NOMO-1 (cell line): Measurements from ENCODE around the gene PITPNM1.
"Not testable (repeated sequence)": the region's sequence is repeated elsewhere in the genome, so short reads cannot be mapped to it uniquely, and the experiment has no call there.

ENCODE experiments used
- DNase-seq, 2 experiments: peaks; one replicate each; lab custom pipeline; 2025; ENCODE audit not compliant: unreplicated experiment in 2 of 2; lab: John Stamatoyannopoulos, UW

PITPNM1 gene

DNA sequence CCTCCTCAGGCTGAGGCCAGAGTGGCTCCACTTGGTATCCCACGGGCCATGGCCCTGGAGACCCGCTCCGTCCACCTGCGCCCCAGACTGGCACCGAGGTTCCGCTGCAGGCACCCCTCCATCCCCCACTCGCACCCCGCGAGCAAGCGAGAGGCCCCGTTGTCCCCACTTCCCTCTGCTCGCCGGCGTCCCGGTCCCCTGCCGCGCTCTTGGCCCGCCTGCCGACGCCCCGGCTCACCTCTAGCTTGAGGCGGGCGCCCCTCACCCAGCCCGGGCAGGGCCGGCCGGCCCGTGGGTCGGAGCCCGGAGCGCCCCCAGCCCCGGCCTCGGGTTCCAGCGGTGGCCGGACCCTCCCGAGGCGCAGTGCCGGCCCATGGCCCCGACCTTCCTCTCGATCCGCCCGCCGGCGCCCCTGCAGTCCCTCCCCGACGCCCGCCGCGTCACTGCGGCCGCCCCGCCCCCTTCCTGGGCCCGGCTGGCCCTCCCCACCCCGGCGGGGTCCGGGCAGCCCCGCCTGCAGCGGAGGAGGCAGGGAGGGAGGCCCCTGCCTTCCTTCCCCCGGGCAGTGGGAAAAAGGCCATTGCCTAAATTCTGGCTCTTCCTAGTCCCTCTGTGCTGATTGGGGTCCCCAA, at the start of gene PITPNM1:
Gene PITPNM1, minus strand, starts transcription at position 414 of the 632 bp plus-strand sequence. CDS start 1,183 bp downstream, outside the sequence.
- peak; percentile 15 to 35 for DNase-seq

DNA sequence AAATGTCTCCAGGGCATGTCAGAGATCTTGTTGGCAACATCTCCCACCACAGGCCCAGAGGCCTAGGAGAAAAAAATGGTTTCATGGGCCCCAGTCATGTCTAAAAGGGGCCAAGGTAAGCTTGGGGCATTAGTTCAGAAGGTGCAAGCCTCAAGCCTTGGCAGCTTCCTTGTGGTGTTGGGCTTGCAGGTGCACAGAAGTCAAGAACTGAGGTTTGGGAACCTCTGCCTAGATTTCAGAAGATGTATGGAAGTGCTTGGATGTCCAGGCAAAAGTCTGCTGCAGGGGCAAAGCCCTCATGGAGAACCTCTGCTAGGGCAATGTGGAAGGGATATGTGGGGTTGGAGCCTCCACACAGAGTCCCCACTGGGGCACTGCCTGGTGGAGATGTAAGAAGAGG, 46.5 kb upstream of the PITPNM1 start:
- not testable (repeated sequence) for DNase-seq

DNA sequence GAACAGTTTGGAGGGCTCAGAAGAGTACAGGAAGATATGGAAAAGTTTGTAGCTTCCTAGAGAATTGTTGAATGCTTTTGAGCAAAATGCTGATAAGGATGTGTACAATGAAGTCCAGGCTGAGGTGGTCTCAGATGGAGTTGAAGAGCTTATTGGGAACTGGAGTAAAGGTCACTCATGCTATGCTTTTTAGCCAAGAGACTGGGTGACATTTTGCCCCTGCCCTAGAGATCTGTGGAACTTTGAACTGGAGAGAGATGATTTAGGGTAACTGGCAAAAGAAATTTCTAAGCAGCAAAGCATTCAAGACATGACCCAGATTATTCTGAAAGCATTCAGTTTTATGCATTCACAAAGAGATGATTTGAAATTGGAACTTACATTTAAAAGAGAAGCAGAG, 46.0 kb upstream of the PITPNM1 start:
- no peak for DNase-seq

DNA sequence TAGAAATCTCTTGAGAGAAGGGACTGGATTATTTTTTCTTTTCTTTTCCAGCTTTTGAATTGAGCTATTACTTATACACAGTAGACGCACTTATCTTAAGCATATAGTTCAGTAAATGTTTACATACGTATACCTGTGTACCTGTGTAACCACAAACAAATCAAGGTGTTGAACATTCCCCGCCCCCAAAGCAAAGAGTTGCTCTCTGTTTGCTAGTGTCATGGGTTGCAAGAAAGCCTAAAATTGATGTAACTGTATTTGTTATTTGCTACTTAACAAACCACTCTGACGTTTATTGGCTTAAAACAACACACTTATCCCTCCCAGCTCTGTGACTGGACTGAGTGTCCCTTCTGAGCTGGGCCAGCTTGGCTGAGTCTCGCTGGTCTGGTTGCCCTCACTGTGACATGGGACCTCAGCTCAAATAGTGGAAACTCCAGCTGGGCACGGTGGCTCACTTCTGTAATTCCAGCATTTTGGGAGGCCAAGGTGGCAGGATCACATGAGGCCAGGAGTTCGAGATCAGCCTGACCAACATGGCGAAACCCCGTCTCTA, 43.5 kb upstream of the PITPNM1 start:
- DNase-seq, result no peak

DNA sequence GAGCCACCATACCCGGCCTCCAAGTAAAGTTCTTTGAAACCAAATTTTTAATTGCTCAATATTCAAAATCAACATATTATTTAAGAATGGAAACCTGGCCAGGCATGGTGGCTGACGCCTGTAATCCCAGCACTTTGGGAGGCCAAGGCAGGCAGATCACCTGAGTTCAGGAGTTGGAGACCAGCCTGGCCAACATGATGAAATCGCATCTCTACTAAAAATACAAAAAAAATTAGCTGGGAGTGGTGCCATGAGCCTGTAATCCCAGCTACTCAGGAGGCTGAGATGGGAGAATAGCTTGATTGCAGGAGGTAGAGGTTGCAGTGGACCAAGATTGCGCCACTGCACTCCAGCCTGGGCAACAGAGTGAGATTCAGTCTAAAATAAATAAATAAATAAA, 42.9 kb upstream of the PITPNM1 start:
- DNase-seq, result not testable (repeated sequence)

DNA sequence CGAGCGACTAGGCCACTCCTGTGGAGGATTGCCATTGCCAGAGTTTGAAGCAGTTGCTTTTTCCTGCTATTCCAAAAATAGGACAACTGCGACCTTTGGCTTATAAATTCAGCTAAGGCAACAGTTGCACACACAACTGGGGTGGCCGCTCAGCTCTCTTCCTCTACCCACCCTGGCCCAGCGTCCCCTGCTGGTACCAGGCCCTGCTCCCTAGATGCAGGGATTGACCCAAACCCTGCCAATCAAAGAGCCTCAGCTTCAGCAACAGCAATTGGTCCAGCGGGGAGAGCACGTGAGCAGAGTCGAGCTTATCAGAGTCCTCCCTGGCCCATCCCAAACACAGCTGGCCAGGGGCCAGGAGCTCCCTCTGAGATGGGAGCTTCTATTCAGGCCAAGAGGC, 40.1 kb upstream of the PITPNM1 start:
- DNase-seq, result no peak

DNA sequence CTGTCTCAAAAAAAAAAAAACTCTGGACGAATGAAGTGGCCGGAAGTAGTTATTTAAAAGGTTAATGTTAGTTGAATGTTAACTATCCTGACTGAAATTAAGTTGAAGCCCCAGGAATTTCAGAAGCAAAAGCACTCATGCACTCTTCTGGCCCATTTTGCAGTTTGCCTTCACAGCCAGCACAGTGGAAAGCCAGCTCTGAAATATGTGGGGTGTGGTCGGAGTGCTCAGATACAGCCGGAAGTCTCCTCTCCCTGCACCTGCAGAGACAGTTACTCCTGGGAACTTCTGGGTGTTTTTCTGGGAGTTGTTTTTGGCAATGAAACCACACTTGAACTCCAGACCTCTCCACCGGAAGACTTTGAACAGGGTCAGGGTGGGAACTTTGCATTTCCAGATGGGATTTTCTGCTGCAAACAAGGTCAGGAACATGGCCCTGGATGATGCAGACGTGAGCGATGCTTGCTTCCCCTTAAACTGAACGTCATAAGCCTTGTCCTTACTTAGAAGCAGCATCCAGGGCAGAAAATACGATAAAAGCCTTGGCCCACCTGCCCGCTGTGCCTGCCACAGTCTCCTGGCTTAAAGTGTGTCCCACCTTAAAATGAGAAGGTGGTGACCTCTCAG, 39.6 kb upstream of the PITPNM1 start:
- no peak for DNase-seq

DNA sequence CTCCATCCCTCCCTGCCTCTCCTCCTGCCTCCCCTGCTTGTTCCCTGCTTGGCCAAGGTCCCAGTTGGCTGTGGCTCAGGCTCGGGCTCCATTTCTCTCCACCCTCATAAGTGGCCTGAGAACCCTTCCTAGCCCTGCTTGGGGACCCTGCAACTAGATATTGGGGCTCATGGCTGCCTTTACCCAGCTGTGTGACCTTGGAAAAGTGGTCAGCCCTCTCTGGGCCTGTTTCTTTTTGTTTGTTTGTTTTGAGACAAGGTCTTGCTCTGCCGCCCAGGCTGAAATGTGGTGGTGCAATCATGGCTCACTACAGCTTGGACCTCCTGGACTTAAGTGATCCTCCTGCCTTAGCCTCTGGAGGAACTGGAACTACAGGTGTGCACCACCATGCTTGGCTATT, 38.4 kb upstream of the PITPNM1 start:
- no peak for DNase-seq

DNA sequence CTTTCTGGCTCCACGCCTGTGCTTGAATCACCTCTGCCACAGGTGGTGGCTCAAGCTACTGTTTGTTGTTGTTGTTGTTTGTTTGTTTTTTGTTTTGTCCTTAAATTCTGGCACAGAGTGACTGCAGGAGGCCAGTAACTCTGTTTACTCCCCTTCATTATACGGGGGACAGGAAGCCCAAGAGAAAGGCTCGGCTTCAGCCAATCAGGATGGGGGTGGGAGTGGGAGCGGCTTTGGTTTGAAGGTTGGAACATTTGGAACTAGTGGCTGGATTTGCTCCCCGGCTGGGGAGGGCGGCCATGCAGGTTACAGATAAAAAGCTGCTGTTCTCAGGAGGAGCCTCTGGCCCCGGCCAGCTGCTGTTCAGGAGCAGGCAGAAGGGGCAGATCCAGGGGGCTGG, 37.8 kb upstream of the PITPNM1 start:
- DNase-seq, result no peak

DNA sequence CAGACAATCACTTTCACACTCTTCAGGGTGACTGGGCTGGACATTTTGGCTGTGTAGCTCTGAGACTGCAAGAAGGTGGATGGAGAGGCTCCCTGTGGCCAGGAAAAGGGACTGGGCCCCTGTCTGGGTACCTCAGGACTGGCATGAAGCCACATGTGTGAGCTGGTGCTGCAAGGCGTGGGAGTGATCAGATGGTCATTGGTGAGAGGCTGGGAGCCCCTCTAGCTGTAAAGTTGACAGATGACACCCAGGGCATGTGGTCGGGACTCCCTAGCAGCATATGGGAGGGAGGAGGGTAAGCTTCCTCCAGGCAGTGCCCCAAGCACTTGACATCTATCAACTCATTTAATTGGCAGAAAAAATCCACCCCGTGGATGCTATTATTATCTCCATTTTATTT, 37.0 kb upstream of the PITPNM1 start:
- no peak for DNase-seq

DNA sequence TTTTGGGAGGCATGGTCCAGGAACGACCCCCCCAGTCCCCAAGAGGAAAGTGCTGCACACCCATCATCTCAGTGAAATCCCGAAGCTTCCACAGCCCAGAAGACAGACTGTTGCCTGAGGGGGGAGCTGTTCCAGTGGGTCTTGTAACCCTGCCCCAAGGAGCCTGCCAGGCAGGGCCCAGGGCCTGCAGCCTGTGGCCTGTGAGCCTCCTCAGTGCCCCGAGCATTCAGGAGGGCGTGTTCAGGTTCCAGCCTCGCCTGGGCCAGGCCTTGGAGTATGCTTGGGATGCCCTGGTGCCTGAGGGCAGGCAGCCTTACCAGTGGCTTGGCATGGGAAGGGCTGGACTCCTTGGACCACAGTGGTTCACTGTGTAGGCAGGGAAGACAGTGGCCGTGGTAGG, 36.0 kb upstream of the PITPNM1 start:
- DNase-seq, result no peak

DNA sequence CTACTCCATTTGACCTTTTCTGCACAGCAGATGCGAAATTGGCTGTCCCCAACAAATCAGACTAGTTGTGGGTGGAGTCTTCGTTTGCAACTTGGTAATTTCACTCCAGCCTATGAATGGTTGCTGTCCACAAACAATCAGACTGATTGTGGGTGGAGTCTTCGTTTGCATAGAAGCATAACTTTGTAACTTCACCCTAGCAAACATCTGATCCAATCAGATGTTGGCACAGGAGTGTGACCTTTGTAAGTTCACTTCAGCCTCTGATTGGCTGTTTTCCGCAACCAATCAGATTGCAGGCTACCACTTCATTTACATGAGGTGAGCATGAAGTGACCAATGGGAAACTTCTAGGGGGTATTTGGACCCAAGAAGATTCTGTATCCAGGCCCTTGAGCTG, 34.4 kb upstream of the PITPNM1 start:
- no peak for DNase-seq

DNA sequence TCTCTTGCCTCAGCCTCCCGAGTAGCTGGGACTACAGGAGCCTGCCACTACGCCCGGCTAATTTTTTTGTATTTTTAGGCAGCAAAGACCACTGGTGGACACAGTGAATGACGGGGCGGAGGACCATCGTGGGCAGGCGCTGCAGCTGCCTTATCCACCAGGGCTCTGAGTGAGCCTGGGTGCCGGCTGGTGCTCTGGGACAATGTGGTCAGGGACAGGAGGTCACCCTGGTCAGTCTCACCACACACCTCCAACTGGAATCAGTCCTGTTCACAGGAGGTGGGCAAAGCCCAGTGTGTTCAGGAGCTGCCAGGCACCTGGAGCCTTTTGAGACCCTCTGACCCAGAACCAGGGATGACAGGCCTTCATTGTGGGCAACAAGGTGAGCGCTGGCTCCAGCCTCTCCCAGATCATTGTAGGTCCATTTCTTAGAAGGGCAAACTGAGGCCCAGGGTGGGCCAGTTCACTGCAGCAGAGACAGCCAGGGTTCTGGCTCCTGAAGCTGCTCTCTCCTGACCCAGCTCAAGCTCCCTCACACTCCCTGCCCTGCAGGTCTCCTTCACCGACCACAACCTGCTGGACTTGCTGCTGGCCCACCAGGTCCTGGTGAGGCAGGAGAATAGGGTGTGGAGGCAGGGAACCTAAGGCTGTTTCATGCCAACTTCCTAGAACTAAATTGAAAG, 33.8 kb upstream of the PITPNM1 start:
- DNase-seq, result no peak

DNA sequence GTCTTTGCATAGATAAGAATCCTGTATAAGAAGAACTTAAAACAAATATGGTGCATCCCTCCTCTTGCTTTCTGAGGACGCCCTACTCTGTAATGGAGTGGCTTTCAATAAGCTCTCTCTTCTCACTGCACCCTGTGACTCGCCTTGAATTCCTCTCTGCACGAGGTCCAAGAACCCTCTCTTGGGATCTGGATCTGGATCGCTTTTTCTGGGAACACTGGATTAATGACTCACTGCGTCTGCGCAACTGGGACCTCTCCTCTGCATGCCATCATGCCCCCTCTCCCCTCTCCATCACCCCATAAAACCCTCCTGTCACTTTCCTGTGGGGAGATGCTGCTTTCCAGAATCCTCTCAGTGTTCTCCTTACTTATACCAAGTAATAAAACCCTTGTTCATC, 33.1 kb upstream of the PITPNM1 start:
- no peak for DNase-seq

DNA sequence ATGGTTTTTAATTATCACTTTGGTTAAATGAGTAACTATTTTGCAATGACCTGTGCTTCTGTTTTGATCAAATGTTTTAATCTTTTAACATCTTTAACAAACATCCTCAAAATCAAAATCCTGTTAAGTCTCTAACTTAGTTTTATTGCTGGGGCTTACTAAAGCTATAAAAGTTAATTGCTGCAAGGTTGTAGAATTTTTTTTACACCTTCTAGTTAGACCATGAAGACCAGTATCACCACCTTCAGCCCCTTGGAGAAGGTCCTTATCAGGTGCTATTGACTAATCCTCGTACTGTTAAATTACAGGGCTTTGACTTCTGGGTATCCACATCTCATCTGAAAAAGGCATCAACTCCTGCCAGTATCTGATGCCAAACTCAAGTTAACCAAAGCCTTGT, 30.4 kb upstream of the PITPNM1 start:
- DNase-seq, result no peak

DNA sequence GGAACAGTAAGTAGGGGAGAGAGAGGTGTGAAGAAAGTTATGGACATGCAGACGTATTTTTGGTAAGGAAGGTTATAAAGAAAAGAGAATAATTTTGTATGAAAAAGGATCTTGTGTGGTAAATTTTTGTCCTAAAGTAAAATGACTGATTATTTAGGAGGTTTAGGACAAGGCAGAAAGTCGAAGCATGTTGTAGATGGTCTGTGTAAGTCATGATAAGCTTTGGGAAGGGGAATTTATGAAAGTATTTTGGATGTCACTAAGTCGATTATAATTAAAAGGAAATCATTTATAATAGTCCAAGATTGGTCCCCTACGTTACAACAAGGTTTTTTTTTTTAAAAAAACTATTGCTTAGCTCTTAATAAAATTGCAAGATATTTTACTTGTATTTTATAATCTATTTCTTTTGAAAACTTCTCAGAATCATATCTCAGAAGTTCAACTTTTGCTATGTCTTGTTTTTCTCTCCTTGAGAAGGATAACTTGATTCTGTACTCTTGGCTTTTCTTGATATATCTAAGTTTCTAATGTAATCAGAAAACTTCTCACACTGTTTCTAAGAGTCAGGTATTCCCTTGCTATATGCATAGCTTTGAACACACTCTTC, 29.0 kb upstream of the PITPNM1 start:
- no peak for DNase-seq

DNA sequence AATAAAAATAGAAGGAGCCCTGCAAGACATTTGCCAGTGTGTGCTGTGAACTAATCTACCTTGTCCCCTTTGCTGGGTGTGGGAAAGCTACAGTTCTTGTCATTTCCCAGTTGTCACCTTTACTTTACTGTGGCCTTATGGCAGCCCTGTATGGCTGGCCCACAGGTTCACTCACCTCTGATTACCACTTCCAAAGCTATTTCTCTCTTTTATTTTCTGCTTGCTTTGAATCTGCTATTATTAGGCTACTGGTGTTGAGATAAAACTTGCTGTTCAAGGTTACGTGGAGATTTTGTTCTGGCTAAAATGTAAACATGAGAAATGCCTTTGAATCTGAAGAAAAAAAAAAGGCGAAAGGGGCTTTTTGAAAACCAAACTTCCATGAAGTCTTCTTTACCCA, 27.7 kb upstream of the PITPNM1 start:
- DNase-seq, result no peak

DNA sequence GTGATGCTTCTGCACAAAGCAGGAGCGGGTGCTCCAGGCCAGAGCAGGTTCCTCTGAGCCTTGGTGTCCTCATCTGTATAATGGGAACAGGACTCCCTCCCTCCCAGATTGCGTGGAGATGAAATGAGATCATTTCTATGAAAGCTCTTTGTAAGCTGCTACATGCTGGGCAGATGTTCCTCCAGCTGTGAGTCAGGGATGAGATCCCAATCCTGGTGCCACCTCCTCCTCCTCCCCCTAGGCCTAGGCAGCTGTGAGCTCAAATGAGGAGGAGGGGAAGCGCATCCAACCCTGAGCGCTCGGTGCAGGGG, 25.1 kb upstream of the PITPNM1 start:
- DNase-seq, result no peak

DNA sequence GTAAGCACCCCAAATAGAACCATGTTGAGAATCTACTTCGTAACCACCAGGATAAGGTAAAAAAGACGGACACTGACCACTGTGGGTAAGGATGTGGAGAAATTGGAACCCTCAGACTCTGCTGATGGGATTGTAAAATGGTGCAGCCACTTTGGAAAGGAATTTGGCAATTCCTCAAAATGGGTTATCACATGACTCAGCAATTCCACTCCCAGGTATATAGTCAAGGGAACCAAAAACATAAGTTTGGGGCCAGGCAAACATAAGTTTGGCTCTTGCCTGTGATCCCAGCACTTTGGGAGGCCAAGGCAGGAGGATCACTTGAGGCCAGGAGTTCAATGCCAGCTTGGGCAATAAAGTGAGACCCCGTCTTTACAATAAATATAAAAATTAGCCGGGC, 23.2 kb upstream of the PITPNM1 start:
- no peak for DNase-seq

DNA sequence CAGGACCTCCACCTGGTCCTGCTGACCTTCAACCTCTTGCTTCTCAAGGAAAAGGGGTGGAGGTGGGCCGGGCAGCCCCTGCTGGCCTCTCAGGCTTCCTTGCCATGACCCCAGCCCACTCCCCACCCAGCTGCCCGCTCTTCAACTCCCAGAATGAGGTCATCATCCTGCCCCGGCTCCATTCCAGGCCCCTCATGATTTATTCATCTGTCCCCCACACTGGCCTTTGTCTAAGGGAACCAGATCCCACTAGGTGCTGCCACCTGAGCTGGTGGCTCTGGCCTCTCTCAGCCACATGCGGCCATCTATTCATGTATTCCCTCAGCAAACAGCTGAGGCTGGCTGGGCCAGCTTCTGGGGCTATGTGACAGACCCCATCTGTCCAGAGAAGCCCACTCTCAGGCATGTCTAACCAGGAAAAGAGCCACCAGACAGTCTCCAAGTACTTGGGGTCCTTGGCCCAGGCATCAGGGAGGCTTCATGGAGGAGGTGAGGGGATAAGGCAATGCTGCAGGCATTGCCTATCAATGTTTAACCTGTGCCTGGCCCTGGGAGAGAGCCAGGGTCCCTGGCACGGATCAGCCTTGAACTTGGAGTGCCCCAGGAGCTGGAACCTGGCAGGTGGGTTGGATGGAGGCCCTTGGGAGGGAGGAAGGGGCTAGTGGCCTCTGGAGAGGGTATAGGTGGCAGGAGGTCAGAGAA, 20.3 kb upstream of the PITPNM1 start:
- no peak for DNase-seq

DNA sequence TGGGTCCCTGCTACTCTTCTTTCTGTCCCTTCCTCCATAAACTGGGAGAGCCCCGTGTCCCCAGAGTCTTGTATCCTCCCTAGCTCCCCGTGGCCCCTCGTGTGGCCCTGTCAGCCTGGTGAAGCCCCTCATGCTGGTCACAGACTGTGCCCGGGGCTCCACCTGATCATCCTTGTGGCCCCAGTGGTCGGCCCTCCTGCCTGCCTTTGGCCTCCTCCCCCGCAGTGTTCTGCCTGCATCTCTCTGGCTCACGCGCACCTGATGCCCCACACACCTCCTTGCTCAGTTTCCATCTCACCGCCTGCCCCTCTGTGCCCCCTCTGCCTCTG, 19.3 kb upstream of the PITPNM1 start:
- no peak for DNase-seq
